ENCODE results near the gene PPP2R1A.
"Not testable (repeated sequence)": the region's sequence is repeated elsewhere in the genome, so short reads cannot be mapped to it uniquely, and the experiment has no call there.

PPP2R1A gene

DNA sequence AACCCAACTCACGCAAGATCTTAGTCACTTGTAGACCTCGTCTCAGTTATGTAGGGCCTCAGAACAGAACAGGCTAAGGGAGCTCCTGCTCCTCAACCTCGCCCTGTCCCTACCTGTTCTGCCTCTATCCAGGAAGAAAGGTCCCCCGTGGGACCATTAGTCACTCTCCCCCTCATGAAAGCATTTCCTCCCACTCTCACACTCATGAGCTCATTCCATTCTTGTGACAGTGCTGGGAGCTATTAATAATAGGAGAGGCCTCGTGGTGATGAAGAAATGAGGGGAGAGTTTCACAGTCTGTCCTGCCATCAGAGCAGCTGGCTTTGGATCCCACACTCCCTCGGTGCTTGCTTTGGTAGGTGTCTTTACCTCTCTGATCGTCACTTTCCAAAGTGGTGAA, 10.2 kb downstream of the PPP2R1A start:
- DNase-seq (ENCODE audit: low read depth in 1 of 2, low spot score in 1 of 2): no peak

DNA sequence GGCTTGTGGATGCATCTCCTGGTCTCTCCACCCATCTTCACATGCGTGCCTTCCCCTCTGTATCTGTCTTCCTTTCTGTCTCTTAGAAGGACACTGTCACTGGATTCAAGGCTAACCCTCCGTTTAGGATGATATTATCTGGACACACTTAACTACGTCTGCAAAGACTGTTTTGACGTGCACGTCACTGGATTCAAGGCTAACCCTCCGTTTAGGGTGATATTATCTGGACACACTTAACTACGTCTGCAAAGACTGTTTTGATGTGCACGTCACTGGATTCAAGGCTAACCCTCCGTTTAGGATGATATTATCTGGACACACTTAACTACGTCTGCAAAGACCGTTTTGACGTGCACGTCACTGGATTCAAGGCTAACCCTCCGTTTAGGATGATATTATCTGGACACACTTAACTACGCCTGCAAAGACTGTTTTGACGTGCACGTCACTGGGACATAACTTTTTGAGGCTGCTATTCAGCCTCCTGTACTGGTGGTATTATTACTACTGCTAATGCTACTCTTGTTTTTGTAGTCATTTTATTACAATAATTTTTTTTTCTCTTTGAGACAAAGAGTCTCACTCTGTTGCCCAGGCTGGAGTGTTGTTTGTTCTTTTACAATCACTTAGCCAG, 11.0 kb downstream of the PPP2R1A start:
- not testable (repeated sequence) for DNase-seq (ENCODE audit: low read depth in 1 of 2, low spot score in 1 of 2)

DNA sequence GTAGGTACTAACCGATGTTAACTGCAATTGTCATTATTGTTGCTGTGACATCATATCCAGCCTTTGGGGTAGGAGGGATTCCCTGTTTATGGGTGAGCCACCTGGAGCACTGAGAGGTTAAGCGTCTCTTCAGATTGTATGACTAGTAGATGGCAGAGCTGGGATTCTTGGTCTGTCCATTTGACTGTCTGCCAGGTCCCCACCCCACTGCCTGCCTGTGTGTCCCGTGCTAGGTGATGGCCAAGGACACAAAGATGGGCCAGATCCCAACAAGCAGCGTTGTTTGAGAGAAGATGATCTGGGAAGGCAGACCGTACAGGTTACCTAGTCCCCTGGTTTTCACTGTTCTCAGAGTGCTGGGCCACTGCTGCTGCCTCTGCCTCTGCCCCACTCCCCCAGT, 16.6 kb downstream of the PPP2R1A start:
- no peak for DNase-seq (ENCODE audit: low read depth in 1 of 2, low spot score in 1 of 2)

DNA sequence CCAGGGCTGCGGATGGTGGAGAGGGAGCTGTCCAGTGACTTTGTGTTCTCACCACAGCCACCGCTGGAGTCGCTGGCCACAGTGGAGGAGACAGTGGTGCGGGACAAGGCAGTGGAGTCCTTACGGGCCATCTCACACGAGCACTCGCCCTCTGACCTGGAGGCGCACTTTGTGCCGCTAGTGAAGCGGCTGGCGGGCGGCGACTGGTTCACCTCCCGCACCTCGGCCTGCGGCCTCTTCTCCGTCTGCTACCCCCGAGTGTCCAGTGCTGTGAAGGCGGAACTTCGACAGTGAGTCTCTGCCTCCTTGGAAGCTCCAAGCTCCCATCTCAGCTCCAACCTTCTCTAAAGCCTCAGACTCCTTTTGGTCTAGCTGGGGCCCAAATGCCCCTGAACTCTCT, 21.4 kb downstream of the PPP2R1A start:
- no peak for DNase-seq (ENCODE audit: low read depth in 1 of 2, low spot score in 1 of 2)

DNA sequence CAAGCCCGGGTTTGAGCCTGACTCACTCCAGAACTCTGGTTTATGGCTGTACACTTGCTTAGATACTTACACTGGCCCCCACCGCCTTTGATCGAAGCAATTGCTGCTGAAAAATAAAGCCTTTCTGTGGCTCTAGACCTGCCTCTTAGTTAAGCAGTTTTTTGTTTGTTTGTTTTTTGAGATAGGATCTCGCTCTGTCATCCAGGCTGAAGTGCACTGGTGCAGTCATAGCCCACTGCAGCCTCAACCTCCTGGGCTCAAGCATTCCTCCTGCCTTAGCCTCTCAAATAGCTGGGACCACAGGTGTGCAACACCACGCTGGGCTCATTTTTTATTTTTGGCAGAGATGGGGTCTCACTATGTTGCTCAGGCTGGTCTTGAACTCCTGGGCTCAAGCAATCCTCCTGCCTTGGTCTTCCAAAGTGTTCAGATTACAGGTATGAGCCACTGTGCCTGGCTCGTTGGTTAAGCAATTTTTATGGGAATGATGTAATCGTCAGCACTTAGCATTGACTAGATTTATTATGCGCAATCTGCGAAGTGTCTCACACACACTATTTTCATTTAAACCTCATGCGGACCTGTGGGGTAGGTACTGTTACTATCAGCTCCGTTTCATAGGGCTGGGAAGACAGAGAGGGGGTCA, 22.2 kb downstream of the PPP2R1A start:
- DNase-seq (ENCODE audit: low read depth in 1 of 2, low spot score in 1 of 2): no peak

DNA sequence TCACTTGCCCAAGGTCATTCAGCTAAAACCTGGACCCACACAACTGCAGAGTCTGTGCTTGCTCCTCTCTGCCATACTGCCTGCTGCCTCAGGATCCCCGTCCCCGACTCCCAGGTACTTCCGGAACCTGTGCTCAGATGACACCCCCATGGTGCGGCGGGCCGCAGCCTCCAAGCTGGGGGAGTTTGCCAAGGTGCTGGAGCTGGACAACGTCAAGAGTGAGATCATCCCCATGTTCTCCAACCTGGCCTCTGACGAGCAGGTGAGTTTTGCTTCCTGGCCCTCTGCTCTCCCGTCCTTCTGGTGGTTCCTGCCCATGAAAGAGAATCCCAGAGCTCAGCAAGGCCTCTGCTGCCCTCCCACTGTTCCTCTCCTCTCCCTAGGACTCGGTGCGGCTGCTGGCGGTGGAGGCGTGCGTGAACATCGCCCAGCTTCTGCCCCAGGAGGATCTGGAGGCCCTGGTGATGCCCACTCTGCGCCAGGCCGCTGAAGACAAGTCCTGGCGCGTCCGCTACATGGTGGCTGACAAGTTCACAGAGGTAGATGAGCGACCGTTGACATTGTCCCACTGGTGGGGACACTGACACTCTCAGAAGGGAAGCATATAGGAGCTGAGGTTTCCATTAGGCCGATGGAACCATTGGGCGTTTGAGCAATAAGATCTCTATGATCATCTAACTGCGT, 22.9 kb downstream of the PPP2R1A start:
- DNase-seq (ENCODE audit: low read depth in 1 of 2, low spot score in 1 of 2): no peak

DNA sequence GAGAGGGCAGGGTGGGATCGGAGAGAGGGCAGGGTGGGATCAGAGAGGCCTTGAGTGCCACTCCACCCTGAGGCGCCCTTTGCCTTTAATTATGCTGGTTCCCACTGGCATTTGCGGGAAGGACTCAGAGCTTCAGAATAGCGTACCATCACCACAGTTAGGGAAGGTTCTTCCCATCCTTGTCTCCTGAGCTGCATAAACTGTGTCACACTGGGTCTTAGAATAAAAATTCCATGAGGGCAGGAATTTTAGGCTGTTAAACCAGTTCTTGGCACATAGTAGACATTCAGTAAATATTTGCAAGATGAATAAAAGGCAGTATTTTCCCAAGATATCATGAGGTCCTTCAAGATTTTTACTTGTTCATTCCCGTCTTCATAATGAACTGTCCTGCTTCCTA, 24.4 kb downstream of the PPP2R1A start:
- DNase-seq (ENCODE audit: low read depth in 1 of 2, low spot score in 1 of 2): no peak

DNA sequence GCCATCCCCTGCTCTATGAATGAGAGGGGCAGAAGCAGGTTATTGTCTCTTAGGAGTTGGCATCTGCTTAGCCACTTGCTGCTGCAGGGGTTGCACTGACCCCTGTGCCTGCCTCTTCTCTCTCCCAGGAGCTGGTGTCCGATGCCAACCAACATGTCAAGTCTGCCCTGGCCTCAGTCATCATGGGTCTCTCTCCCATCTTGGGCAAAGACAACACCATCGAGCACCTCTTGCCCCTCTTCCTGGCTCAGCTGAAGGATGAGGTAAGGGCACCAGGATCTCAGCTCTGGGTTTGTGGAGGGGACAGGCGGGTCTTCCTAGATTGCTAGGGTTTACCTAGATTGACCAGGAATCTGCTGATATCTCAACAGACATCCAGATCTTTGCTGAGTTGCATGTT, 26.5 kb downstream of the PPP2R1A start:
- no peak for DNase-seq (ENCODE audit: low read depth in 1 of 2, low spot score in 1 of 2)

DNA sequence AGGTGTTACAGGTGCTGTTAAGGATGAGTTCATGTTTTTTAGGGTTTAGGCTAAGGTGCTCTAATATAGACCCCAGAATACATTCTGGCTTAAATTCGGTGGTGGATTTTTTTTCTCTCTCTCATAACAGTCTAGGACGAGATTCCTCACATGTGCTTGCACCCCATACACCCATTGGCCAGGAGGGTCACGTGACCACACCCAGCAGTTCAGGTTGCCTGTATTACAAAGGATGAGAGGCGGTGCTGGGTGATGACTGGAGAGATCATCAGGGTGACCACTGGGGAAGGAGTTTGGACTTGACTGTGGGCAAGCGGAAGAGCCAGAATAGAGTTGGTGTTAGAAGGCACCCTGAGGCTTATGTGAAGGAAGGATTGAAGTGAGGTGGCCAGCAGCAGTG, 27.7 kb downstream of the PPP2R1A start:
- no peak for DNase-seq (ENCODE audit: low read depth in 1 of 2, low spot score in 1 of 2)

DNA sequence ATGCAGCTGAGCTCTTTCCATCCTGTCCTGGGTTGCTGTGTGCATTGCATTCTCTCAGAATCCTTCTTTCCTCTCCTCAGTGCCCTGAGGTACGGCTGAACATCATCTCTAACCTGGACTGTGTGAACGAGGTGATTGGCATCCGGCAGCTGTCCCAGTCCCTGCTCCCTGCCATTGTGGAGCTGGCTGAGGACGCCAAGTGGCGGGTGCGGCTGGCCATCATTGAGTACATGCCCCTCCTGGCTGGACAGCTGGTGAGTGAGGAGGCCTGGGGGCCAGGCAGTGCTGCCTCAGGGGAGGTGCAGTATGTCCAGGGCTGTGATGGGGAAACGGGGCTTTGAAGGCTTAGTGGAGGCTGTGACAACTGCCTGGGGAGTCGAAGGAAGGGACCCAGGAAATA, 29.8 kb downstream of the PPP2R1A start:
- DNase-seq (ENCODE audit: low read depth in 1 of 2, low spot score in 1 of 2): no peak

DNA sequence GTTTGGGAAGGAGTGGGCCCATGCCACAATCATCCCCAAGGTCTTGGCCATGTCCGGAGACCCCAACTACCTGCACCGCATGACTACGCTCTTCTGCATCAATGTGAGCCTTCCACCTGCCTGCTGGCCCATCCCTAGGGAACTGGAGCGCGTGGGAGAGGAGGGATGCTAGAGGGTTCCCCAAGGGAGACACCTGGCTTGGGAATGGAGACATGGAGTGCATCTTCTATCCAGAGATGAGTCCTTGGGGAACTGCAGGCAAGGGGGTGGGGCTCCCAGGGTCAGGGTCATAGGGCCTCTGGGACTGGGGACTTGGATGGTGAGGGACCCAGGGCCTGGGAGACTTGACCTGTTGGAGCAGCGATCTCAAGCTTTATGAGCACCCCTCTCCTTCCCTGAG, 31.2 kb downstream of the PPP2R1A start:
- no peak for DNase-seq (ENCODE audit: low read depth in 1 of 2, low spot score in 1 of 2)

DNA sequence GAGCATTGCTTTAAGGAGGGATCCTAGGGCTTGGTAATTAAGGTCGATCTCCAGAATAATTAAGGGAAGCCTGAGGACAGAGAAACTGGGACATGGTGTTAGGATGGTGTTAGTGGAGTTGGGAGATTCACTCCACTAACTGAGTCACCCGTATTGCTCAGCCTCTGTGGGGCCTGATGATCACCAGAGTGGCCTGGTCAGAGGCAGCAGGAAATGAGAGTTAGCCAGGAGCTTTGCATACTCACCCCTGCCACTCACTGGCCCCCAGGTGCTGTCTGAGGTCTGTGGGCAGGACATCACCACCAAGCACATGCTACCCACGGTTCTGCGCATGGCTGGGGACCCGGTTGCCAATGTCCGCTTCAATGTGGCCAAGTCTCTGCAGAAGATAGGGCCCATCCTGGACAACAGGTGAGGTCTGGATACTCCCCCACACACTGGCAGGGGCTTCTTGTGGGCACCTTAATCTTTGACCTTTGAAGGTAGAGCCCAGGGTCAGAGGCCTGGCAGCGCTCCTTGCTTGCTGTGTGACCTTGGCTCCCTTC, 32.1 kb downstream of the PPP2R1A start:
- no peak for DNase-seq (ENCODE audit: low read depth in 1 of 2, low spot score in 1 of 2)

DNA sequence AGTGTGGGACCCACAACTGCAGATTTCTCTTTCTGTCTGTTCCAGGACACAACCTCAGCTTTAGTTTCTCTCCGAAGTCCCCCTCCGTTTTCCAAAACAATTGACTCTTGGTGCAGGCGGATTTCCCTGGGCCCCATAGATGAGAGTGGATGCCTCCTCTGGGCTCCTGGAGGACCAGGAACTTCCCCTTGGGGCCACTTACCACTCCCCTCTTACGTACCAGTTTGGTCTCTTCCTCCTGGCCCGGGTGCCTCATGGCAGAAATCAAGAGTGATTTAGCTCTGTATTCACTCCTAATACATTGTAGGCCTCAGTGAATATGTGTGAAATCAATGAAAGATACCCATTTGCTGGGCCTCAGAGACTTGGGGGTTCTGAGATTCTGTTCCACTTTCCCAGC, 34.4 kb downstream of the PPP2R1A start:
- DNase-seq (ENCODE audit: low read depth in 1 of 2, low spot score in 1 of 2): no peak

DNA sequence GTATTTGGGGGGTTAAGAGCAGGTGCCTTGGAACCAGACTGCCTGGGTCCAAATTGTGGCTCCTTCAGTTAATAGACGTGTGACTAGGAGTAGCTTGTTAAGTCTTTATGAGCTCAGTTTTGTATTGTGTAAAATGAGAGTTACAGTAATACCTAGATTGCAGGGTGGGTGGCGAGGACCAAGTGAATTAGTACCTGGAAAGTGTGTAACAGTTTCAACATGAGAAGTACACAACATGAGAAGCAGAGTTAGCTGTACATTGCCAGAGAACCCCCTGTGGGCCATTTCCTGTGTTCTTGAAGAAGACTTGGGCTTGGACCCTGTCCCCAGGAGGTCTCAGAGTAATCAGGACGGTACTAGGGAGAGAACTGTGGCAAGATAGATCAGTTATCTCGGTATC, 36.8 kb downstream of the PPP2R1A start:
- DNase-seq (ENCODE audit: low read depth in 1 of 2, low spot score in 1 of 2): no peak

DNA sequence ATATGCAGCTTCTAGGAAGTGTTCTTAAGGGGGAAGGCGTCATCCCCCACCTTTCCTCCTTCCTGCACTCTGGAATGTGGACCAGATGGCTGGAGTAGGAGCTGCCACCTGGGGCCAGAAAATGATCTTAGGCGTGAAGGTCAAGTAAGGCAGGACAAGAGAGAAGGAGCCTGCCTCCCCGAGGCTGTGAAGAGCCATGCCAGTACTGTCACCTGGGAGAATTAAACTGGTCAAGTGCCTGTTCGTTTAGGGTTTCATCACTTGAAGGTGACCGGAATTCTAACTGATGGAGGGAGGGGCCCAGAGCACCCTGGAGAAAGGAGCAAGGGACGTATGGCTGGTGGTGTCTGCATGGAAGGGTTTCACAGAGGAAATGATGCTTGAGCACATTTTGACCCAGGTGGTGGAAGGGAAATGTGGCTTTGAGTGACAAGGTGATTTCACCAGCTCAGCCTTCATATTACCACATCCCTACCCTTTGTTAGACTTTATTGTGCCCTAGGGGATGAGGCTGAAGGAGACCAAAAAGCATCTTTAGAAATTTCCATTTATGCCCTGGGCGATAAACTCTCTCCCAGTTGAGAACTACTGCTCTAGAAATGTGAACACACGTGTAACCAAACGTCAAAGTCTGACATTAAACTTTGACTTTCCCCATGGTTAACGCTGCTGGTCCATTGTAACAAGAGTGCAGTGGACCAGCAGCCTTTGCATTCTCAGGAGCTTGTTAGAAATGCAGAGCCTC, 37.5 kb downstream of the PPP2R1A start:
- no peak for DNase-seq (ENCODE audit: low read depth in 1 of 2, low spot score in 1 of 2)

DNA sequence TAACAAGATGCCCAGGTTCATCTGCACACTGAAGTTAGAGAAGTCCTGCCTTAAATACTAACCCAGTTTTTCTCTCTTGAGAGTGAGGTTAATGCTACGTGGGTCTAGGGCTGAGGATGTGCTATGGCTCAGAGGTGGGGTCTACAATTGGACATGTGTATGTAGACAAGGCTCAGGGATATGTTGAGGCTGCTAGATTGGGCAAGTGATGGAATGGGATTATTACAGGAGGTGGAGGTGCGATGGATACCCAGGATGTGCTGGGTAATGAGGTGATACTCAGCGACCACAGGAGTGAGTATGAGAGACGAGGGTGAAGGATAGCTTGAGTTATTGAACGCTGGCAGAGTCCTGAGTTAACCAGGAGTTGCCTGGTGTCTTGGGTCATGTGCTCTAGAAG, 38.1 kb downstream of the PPP2R1A start:
- no peak for DNase-seq (ENCODE audit: low read depth in 1 of 2, low spot score in 1 of 2)

DNA sequence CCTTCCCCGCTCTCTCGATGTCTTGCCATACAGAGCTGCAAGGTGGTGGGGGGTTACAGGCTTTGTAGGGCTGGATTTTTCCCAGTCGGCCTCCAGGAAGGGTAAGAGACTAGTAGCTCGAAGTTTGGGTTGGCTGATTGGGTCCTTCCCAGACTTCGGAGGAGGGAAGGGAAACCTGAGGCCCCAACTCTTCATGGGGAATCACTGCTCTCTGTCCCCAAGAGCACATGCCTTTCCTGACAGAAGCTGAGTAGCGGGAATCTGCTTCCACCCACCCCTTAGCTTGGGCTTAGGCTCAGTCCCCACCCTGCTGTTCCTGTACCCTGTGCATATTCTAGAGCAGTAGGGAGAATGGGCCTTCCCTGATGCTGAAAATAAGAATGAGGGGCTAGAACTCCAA, 39.7 kb downstream of the PPP2R1A start:
- DNase-seq (ENCODE audit: low read depth in 1 of 2, low spot score in 1 of 2): no peak

DNA sequence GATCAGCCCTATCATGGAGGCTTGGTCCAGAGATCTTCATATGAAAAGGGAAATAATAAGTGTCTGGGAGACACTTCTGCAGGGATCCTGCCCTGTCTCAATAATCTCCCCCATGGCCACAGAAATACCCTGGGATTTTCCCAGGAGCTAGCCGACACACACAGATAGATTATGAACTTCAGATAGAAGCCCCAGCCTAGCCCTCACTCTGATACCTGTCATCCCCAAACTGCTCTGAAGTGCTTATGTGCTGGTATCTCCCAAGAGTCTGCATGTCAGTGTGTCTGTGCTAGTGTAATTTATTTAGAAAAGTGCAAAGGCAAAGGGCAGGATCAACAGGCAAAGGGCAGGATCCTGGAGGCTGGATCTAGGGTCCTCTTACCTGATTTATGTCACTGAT, 40.8 kb downstream of the PPP2R1A start:
- DNase-seq (ENCODE audit: low read depth in 1 of 2, low spot score in 1 of 2): no peak

DNA sequence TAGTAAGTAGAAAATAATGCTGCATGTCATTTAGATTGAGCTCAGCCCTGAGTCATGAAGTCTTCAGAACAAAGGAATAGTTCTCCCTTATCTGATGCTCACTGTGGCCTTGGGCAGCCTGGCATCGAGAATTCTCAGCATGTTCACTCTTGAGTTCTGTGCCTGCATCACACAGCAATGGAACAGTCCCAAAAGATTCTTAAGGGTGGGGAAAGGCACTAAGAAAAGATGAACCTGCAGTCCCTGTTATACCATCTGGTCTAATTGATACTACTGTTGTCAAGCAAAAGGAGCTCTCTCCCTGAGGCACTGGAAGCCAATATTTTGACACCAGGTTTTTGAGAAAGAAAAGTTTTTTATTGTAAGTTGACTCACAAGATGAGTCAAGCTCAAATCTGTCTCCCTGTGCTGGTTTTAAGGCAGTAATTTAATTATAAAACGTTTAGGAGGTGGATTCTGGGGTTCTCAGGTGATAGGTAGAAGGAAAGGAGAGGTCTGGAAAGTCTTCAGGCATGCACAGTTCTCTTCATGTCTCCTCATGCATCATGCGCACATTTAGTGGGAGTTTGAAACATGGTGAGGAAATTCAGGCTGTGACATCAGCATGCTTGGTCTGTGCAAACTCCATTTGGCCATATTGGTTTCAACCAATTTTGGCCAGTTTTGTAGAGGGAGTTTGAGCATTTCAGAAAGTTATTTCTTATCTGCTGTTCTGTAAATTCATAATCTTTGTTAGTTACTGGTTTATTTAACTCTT, 41.5 kb downstream of the PPP2R1A start:
- no peak for DNase-seq (ENCODE audit: low read depth in 1 of 2, low spot score in 1 of 2)

DNA sequence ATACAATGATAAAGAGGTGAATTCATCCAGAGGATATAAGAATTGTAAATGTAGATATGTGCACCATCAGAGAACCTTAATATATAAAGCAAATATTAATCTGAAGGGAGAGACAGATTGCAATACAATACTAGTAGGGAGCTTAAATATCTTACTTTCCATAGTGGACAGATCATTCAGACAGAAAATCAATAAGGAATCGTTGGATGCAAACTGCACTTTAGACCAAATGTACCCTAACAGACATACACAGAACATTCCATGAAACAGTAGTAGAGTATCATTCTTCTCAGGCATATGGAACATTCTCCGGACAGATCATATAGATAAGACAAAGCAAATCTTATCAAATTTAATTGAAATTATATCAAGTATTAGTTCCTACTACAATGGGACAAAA, 44.6 kb downstream of the PPP2R1A start:
- no peak for DNase-seq (ENCODE audit: low read depth in 1 of 2, low spot score in 1 of 2)

DNA sequence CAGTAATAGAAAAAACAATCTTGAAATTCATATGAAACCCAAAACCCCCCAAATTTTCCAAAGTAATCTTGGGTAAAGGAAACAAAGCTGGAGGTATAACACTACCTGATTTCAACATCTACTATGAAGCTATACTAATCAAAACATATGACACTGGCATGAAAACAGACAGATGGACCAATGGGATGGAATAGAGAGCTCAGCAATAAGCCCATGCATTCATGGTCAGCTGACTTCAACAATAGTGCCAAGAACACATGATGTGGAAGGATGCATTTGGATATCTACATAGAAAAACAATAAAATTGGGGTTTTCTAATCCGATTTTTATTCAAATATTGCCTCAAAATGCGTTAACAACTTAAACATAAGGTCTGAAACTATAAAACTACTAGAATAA, 47.3 kb downstream of the PPP2R1A start:
- no peak for DNase-seq (ENCODE audit: low read depth in 1 of 2, low spot score in 1 of 2)
